ENCODE results near the gene HSPA2. TPM values are rescaled to one million over a fixed set of nuclear protein-coding genes. Genes with fewer than 3 reads are reported as not detected.
"Not testable (repeated sequence)": the region's sequence is repeated elsewhere in the genome, so short reads cannot be mapped to it uniquely, and the experiment has no call there.

Gene HSPA2
- total and polyA plus RNA-seq, 7 donors: 4.1 to 180 (median 53.8) TPM

- no peaks in the 10 kb centered on the region for H3K36me3 ChIP-seq (ENCODE audit: insufficient read depth in 1 of 2, low read depth in 1 of 2)
- DNase-seq: no peak
- ATAC-seq: no peak
- no peak overlapping the region for H3K4me3 ChIP-seq
- TF ChIP-seq, protein P1, sequence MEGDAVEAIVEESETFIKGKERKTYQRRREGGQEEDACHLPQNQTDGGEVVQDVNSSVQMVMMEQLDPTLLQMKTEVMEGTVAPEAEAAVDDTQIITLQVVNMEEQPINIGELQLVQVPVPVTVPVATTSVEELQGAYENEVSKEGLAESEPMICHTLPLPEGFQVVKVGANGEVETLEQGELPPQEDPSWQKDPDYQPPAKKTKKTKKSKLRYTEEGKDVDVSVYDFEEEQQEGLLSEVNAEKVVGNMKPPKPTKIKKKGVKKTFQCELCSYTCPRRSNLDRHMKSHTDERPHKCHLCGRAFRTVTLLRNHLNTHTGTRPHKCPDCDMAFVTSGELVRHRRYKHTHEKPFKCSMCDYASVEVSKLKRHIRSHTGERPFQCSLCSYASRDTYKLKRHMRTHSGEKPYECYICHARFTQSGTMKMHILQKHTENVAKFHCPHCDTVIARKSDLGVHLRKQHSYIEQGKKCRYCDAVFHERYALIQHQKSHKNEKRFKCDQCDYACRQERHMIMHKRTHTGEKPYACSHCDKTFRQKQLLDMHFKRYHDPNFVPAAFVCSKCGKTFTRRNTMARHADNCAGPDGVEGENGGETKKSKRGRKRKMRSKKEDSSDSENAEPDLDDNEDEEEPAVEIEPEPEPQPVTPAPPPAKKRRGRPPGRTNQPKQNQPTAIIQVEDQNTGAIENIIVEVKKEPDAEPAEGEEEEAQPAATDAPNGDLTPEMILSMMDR (IDR thresholded peaks at IDR 0.05): no peak
- intact Hi-C loops (cut with DNase I): no loop called here
- no peaks in the 10 kb centered on the region for H3K27me3 ChIP-seq (ENCODE audit: insufficient read depth in 3 of 3, low read length in 2 of 3)
- WGBS, 3 donors: 69 to 77% (median 74%) methylated on average over 6 of the region's 6 CpGs
- no peak overlapping the region for H3K27ac ChIP-seq
- no peaks in the 10 kb centered on the region for H3K9me3 ChIP-seq
- H3K4me1 ChIP-seq: peaks cover 19% of the 10 kb centered on the region
Measured at GRCh38 chr14:64563696-64564095, 23.2 kb downstream of the HSPA2 start.

DNA sequence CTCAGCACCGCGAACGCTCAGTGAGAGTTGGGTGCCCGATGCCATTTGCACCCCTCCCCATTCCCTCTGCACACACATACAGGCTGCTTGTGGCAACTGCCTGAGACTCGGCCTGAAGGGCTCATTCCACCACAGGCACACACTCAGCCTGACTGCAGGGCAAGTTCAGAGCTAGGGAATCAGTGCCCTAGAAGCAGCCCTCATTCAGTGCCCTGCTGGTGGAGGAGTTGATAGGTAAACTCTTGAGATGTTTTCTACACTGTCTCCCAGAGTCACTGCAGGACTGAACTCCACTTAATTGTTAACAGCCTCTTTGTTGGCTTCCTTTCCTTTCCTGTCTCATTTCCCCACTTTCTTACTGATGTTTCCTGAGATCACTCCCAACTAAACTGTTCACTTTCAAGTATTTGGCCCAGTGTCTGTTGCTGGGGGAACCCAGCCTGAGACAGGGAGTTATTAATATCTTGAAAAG lies 26.1 kb downstream of the HSPA2 start:
- WGBS, 3 donors: 64 to 74% (median 71%) methylated on average over 5 of the region's 5 CpGs
- intact Hi-C loops (cut with DNase I): no loop called here
- ATAC-seq: no peak
- Histone ChIP-seq H3K4me1 (peaks cover 35% of the 10 kb centered on the region), H3K4me3 (no peak overlapping the region), H3K27ac (peak overlapping the region; percentile 52), H3K27me3 (ENCODE audit: insufficient read depth in 3 of 3, low read length in 2 of 3) (no peaks in the 10 kb centered on the region), H3K36me3 (ENCODE audit: insufficient read depth in 1 of 2, low read depth in 1 of 2) (no peaks in the 10 kb centered on the region), H3K9me3 (no peaks in the 10 kb centered on the region)
- no peak for DNase-seq
- TF ChIP-seq, protein P1 (IDR thresholded peaks at IDR 0.05): no peak

GRCh38 chr14:64569138-64569631 lies 28.6 kb downstream of the HSPA2 start:
- peak; percentile 92 to 97 (median 96) for ATAC-seq
- WGBS, 3 donors: 16 to 20% (median 17%) methylated on average over 3 of the region's 3 CpGs
- TF ChIP-seq, protein P1 (IDR thresholded peaks at IDR 0.05): no peak
- H3K27ac ChIP-seq: peak overlapping the region; percentile 79
- peaks cover 52% of the 10 kb centered on the region for H3K4me1 ChIP-seq
- no peaks in the 10 kb centered on the region for H3K27me3 ChIP-seq (ENCODE audit: insufficient read depth in 3 of 3, low read length in 2 of 3)
- no peaks in the 10 kb centered on the region for H3K36me3 ChIP-seq (ENCODE audit: insufficient read depth in 1 of 2, low read depth in 1 of 2)
- peak overlapping the region; percentile 3 for H3K4me3 ChIP-seq
- intact Hi-C loops (cut with DNase I): no loop called here
- peak; percentile 55 to 75 for DNase-seq
- H3K9me3 ChIP-seq: no peaks in the 10 kb centered on the region

- peaks cover 57% of the 10 kb centered on the region for H3K4me1 ChIP-seq
- H3K36me3 ChIP-seq (ENCODE audit: insufficient read depth in 1 of 2, low read depth in 1 of 2); DNase-seq; H3K9me3 ChIP-seq; H3K27me3 ChIP-seq (ENCODE audit: insufficient read depth in 3 of 3, low read length in 2 of 3); intact Hi-C loops (cut with DNase I): not testable (repeated sequence)
- peak overlapping the region; percentile 79 for H3K27ac ChIP-seq
- H3K4me3 ChIP-seq: peak overlapping the region; percentile 3
- ATAC-seq: peak; percentile 11 to 52 (median 43)
- WGBS, 3 donors: 26 to 30% (median 27%) methylated on average over 7 of the region's 7 CpGs
Measured at GRCh38 chr14:64569646-64570045, 29.1 kb downstream of the HSPA2 start.

GRCh38 chr14:64572386-64573104 lies 32.0 kb downstream of the HSPA2 start:
- no peaks in the 10 kb centered on the region for H3K36me3 ChIP-seq (ENCODE audit: insufficient read depth in 1 of 2, low read depth in 1 of 2)
- no peaks in the 10 kb centered on the region for H3K27me3 ChIP-seq (ENCODE audit: insufficient read depth in 3 of 3, low read length in 2 of 3)
- no peak overlapping the region for H3K4me3 ChIP-seq
- TF ChIP-seq, protein P1 (IDR thresholded peaks at IDR 0.05): no peak
- ATAC-seq (no peak), DNase-seq (no peak)
- H3K9me3 ChIP-seq: no peaks in the 10 kb centered on the region
- peaks cover 50% of the 10 kb centered on the region for H3K4me1 ChIP-seq
- H3K27ac ChIP-seq: peak overlapping the region; percentile 90
- intact Hi-C loops (cut with DNase I): no loop called here

Measured in psoas muscle (tissue), 8 donors.